ENCODE measurements around the gene AKAP13. TPM values are rescaled to one million over a fixed set of nuclear protein-coding genes. Genes with fewer than 3 reads are reported as not detected.

Gene AKAP13
- total RNA-seq, 4 donors from 2014 or later = 105 to 167 (median 129) TPM

DNA sequence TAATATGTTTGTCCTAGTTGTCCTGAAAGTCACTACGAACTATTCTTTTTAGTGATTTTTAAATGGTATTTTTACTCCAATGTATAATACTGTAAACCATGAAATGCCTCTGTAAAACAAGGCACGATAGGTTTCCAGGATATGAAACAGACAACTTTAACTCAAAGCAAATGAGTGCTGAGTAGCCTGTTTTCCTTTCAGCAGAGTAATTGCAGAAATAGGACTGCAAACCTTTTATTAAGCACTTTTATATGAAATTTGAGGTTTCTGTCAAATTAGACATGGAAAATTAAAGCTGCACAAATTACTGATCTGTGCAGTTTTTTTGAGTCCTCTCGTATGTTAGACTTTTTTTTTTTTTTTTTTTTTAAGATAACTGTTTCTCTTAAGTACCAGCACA lies 16.2 kb downstream of the AKAP13 start:
- 61 to 62% methylated on average over 3 of the region's 3 CpGs for WGBS, 2 donors
- TF ChIP-seq, protein P1, sequence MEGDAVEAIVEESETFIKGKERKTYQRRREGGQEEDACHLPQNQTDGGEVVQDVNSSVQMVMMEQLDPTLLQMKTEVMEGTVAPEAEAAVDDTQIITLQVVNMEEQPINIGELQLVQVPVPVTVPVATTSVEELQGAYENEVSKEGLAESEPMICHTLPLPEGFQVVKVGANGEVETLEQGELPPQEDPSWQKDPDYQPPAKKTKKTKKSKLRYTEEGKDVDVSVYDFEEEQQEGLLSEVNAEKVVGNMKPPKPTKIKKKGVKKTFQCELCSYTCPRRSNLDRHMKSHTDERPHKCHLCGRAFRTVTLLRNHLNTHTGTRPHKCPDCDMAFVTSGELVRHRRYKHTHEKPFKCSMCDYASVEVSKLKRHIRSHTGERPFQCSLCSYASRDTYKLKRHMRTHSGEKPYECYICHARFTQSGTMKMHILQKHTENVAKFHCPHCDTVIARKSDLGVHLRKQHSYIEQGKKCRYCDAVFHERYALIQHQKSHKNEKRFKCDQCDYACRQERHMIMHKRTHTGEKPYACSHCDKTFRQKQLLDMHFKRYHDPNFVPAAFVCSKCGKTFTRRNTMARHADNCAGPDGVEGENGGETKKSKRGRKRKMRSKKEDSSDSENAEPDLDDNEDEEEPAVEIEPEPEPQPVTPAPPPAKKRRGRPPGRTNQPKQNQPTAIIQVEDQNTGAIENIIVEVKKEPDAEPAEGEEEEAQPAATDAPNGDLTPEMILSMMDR (IDR thresholded peaks at IDR 0.05) = no peak
- TF ChIP-seq POLR2A (IDR thresholded peaks at IDR 0.05) = no peak
- no peak overlapping the region for H3K4me3 ChIP-seq (ENCODE audit: low read depth, poor library complexity, severe bottlenecking)
- DNase-seq (ENCODE audit: low spot score in 2 of 2) = no peak
- intact Hi-C loops (cut with DNase I; ENCODE audit: low total_unique reads) = no loop called here

DNA sequence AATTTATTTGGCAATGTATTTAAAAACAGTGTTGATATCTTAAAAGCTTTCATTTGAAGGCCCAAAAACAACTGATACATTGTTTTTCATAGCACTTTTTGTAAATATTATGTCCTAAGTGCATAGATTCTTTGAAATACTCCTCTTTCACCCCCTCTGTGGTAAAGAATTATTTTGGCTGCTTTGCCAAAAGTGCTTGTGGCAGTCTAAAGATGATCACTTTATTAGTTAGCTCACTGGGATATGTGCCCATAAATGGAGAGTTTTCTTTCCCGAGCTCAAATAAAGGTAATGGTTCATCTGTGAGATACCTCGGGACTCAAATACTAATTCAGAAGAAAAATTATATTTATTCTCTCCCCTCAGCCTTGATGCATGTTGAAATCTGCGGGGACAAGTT lies 16.7 kb downstream of the AKAP13 start:
- intact Hi-C loops (cut with DNase I; ENCODE audit: low total_unique reads) = no loop called here
- no peak overlapping the region for H3K4me3 ChIP-seq (ENCODE audit: low read depth, poor library complexity, severe bottlenecking)
- TF ChIP-seq, protein P1 (IDR thresholded peaks at IDR 0.05) = no peak
- no peak for TF ChIP-seq POLR2A (IDR thresholded peaks at IDR 0.05)
- WGBS, 2 donors = 35 to 53% methylated on average over 3 of the region's 3 CpGs
- no peak for DNase-seq (ENCODE audit: low spot score in 2 of 2)

DNA sequence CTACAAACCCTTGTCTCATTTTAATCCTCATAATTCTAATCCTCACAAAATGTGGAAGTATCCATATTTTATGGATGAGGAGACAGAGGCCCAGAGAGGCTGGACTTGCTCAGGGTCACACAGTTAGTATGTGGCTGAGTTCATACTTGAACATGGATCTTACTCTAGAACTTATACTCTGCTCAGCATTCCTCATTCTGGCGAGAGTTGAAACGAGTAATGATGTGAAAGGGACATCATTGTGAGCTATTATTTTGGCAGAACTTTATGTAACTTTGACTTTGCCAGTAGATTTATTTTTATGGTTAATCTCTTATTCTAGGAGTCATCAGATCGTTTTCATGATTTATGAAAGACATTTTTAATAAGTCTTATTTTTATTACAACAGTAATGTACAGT lies 17.5 kb downstream of the AKAP13 start:
- DNase-seq (ENCODE audit: low spot score in 2 of 2) = no peak
- 41 to 52% methylated on average over 3 of the region's 3 CpGs for WGBS, 2 donors
- intact Hi-C loops (cut with DNase I; ENCODE audit: low total_unique reads) = no loop called here

DNA sequence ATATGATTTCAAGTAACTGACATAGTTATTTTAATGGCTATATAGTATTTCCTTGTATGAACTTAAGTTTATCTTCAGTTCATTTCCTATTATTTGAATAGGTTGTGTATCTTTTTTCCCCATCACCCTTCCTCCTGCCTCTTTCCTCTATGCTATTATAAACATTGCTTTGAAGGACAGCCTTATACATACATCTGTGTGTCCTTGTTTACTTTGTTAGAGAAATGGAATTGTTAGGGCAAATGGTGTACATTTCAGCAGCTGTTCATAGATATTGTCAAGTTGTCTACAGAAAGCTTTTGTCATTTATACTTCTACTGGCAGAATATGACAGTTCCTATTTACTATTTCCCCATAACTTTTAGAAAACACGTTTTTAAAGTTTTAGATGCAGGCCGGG lies 18.4 kb downstream of the AKAP13 start:
- 87 to 91% methylated on average over 2 of the region's 2 CpGs for WGBS, 2 donors
- DNase-seq (ENCODE audit: low spot score in 2 of 2) = no peak

More for the DNA sequence above, 17.5 kb downstream of the AKAP13 start:
- no peak for TF ChIP-seq POLR2A (IDR thresholded peaks at IDR 0.05)
- TF ChIP-seq, protein P1 (IDR thresholded peaks at IDR 0.05) = no peak
- H3K4me3 ChIP-seq (ENCODE audit: low read depth, poor library complexity, severe bottlenecking) = no peak overlapping the region

DNA sequence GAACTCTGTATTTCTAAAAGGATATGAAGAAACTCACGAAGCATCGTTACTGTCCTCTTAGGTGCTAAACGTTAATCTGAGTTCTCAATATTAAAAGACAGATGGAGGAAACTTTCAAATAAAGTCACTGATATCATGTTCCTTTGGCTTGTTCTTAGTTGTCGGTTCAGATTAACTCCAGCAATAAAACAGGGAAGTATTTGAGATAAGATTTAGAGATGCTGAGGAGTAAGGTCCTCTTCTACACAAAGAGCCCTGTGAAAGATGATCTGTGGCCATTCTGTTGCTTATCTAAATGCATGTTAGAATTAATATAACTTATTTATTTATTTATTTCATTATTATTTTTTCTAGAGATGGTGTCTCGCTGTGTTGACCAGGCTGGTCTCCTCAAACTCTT lies 19.2 kb downstream of the AKAP13 start:
- no peak overlapping the region for H3K4me3 ChIP-seq (ENCODE audit: low read depth, poor library complexity, severe bottlenecking)
- intact Hi-C loops (cut with DNase I; ENCODE audit: low total_unique reads) = no loop called here
- DNase-seq (ENCODE audit: low spot score in 2 of 2) = no peak
- TF ChIP-seq, protein P1 (IDR thresholded peaks at IDR 0.05) = no peak
- no peak for TF ChIP-seq POLR2A (IDR thresholded peaks at IDR 0.05)
- WGBS, 2 donors = 88 to 90% methylated on average over 5 of the region's 5 CpGs

More for the DNA sequence above, 18.4 kb downstream of the AKAP13 start:
- intact Hi-C loops (cut with DNase I; ENCODE audit: low total_unique reads) = no loop called here
- no peak overlapping the region for H3K4me3 ChIP-seq (ENCODE audit: low read depth, poor library complexity, severe bottlenecking)
- no peak for TF ChIP-seq POLR2A (IDR thresholded peaks at IDR 0.05)
- TF ChIP-seq, protein P1 (IDR thresholded peaks at IDR 0.05) = no peak

DNA sequence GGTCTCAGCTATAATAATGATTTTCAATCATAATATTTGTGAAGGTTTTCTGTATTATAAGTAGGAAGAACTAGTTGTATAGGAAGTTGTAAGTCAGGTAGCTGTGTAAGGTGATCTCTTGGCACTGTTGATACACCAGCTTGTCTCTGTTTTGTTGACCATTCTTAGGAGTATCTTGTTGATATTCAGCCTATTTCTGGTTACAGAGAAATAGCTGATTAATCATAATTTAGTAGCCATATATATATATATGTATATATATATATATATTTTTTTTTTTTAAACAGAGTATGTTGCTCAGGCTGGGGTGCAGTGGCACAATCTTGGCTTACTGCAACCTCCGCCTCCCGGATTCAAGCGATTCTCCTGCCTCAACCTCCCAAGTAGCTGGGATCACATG lies 20.2 kb downstream of the AKAP13 start:
- no peak for DNase-seq (ENCODE audit: low spot score in 2 of 2)
- intact Hi-C loops (cut with DNase I; ENCODE audit: low total_unique reads) = no loop called here
- H3K4me3 ChIP-seq (ENCODE audit: low read depth, poor library complexity, severe bottlenecking) = no peak overlapping the region
- TF ChIP-seq POLR2A (IDR thresholded peaks at IDR 0.05) = no peak
- TF ChIP-seq, protein P1 (IDR thresholded peaks at IDR 0.05) = no peak
- WGBS, 2 donors = 94 to 99% methylated on average over 3 of the region's 3 CpGs
